A172 (cell line): ENCODE data around the gene TMEM250. TPM values are rescaled to one million over a fixed set of nuclear protein-coding genes. Genes with fewer than 3 reads are reported as not detected.
"Not testable (repeated sequence)": the region's sequence is repeated elsewhere in the genome, so short reads cannot be mapped to it uniquely, and the experiment has no call there.

Source experiments
- DNase-seq: peaks from one replicate; pipeline ENCODE4 v3.0.0-alpha.2; 2015; ENCODE audit warnings: low spot score
- total RNA-seq: library from RNA; depleted of rRNA; stranded (reverse); fragments of >200 nt; shearing (Covaris generic); gene quantifications from 2 replicates; pipeline ENCODE4 v1.2.3, GENCODE V29; 2014; rRNA removed

Gene TMEM250, protein sequence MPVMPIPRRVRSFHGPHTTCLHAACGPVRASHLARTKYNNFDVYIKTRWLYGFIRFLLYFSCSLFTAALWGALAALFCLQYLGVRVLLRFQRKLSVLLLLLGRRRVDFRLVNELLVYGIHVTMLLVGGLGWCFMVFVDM
- 70.4 and 81.1 TPM in 2 replicates for total RNA-seq

DNA sequence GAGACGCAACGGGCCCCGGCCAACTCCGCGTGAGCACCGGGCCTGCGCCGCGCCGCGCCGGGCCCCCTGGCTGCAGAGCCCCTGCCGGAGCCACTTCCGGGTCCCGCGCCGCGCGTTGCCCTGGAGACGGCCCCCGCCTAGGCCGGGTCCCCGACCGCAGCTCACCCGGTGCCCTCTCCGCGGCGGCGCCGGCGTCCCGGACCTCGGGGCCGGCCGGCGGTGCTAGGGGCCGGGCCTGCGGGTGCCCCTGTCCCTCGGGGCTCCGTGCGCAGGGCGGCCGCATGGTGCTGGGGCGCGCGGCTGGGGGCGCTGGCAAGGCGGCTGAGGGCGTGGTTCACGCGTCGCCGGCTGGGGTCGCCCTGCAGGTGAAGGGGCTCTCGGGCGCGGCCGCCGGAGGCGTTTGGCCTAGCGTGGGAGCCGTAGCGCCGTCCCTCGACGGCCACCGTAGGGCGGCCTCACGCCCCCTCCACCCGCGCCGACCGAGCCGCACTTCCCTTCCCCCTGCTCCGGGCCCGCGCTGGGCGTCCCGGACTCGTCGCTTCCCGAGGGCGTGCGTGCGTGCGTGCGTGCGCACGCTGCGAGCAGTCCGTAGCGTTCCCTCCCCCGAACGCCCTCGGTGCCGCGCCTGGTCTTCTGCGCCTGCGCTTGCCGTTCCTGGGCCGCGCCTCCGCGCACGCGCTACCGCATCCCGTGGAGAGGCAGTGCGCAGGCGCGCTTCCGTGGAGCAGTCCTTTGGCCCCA, at the start of gene TMEM250:
Gene TMEM250 (minus strand): TSS at position 556 of the 741 bp plus-strand sequence. CDS start 1,975 bp downstream, outside the sequence.
- DNase-seq: peak; percentile 92

DNA sequence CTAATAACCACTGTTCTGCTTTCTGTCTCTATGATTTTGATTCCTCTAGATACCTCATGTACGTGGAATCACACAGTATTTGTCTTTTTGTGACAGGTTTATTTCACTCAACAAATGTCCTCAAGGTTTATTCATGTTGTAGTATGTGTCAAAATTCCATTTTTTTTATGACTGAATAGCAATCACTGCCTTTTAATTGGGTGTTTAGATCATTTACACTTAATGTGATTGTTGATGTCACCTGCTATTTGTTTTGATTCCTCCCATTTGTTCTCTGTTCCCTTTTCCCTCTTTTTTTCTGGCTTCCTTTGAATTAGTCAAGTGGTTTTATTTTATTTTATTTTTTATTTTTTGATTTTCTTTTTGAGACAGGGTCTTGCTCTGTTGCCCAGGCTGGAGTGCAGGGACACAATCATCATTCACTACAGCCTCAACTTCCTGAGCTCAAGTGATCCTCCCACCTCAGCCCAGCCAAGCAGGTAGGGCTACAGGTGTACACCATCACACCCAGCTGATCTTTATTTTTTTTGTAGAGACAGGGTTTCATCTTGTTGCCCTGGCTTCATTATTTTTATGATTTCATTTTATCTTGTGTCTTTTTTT, 44.7 kb upstream of the TMEM250 start:
- DNase-seq: no peak

DNA sequence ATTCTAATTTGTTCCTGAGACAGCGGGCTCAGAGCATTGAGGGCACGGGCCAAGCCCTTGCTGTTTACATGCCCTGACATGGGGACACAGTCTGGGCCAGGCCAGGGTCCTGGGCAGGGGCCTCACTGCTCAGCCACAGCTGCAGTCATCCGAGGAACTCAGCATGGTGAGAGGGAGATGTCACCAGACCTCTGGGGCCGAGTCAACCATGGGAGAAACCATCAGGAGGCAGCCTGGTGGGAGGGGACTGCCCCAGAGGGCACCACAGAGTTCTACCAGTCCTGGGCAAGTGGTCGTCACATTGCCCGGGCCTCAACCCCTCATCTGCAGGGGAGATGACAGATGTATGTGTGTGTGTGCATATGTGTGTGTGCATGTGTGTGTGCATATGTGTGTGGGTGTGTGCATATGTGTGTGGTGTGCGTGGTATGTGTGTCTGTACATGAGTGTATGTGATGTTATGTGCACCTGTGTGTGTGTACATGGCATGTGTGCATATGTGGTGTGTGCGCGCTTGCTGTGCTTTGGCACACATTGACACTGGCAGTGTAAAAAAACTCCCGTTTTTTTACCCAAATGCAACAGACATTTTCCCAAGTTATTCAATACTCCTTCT, 42.4 kb upstream of the TMEM250 start:
- no peak for DNase-seq

DNA sequence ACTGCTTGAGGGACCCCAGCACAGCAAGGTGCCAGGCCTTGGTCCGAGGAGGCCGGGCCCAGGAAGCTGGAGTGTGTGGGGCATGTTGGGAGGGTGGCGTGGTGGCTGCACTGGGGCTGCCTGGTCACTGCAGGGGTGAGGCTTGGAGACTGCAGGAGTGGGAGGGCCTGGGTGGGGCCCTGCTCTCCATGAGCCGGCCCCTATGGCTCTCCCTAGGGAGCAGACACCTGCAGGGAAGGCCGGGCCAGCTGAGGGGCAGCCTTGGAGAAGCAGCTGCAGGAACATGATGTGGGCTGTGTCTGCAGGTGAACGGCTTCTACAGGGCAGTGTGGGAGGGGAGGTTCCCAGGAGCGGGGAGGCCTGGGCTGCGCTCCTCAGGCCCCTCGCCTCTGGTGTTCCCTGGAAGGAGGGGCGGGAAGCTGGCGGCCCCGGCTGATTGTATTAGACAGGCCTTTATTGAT, 41.7 kb upstream of the TMEM250 start:
- no peak for DNase-seq

DNA sequence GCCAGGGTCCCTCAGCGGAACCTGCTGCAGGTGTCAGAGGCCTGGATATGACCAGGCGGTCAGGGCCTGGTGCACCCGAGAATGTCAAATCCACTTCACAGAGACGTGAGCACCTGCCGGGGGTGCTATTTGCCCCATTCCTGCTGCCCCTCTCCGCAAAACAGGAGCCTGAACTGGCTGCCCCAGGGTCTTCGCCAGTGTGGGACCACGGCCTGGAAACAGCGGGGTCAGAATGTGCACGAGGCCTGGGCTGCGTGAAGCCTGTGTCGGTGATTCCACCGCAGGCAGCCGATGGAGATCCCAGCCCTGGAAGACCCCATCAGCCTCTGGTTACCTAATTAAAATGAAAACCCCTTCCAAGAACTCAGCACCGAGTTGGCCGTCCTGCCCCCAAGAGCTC, 41.2 kb upstream of the TMEM250 start:
- no peak for DNase-seq

DNA sequence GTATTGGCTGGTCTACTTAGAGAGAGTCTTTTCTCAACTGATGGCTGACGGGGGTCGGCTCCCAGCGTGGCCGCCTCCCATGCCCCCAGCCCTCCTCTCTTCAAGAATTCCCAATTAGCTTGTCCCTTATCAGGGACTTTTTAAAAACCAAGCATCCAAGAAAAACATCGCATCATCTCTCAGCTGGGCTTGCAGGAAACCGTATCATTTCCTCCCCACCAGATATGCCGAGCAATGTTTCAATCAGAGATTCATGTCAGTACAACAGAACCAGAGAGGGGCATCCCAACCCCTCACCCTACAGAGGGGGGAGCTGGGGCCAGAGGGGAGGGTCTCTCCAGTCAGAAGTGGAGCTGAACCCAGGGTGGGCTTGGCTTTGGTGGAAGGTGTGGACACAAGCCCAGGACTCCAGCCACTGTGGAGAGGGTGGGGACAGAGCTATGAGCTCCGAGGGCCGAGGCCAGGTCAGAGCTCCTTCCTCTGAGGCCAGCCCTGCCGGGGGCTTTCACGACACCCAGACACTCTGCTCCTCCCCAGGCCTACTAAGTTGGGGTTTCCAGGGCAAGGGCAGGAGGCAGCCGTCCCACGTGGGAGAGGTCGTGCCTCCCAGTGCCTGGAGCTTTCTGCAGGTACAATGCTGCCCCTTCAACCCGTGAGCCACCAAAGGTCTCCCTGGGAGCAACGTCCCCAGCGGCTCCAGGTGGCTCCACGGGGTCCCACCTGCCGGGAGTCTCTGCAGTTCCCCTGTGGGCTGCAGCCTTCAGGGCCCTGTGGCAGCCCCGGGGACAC, 39.0 kb upstream of the TMEM250 start:
- DNase-seq: no peak

DNA sequence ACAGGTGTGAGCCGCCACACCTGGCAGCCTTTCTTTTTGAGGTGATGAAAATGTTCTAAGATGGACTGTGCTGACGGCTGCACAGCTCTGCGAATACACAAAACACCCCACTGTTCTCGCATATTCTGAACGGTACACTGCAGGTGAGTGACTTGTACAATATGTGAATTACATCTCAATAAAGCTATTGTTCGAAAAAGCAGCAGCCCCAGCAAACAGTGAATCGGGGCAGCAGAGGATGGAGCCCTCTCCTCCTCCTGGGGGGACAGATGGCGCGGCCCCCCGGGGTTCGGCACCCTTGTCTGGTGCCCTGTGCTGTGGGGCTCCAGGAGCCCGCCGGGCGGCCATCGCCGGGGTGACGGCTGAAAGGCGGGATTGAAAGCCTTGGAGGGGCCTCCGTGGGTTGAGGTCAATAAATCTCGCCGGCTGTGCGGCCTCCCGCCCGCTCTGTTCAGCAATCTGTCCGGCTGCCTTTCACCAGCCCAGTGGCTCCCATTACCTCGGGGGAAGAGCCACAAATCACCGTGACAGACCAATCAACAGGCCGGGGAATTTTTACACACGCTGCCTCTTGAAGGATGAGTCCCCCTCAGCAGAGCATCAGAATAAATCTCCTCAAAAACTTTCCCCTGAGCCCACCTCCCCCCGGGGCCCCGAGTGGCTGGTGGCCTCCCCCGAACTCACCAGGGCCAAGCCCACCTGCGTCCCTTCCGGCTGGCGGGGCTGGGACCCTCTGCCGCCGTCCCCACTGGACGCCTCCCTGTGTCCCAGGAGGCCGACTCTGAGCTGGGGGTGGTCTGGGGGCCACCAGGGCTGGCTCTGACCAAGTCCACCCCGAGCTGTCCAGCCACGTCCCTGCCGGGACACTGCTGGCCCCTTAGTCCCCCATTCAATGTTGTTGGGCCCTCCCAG, 37.8 kb upstream of the TMEM250 start:
- no peak for DNase-seq

DNA sequence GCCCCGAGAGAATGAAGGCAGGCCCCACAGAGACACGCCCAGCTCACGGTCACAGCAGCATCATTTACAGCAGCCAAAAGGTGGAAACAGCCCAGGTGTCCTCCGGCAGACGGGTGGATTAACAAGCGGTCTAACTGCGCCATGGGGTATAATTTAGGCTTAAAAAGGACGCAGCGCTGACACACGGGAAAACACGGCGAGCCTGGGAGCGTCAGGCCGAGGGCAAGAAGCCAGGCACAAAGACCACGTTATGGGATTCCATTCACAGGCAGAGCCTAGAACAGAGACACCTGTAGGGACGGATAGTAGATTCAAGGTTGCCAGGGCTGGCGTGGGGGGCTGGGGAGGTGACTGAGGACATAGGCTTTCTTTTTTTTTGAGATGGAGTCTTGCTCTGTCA, 36.9 kb upstream of the TMEM250 start:
- no peak for DNase-seq

DNA sequence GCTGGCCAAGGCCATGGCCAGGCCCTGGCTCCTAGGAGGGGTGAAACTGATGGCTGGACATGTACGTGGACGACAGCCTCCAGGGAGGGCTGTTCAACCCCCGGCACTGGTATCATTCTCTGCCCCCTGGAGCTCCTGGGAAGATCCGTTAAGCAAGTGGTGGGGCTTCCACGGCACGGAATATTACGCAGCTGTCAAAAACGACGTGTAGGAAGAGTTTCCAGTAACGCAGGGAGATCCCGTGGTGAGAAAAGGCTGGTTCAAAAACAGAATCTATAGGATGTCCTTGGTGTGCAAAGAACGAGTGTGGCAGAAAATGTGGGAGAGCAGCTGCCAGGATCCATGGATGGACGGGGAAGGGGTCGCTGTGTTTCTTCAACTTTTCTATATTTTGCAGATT, 36.3 kb upstream of the TMEM250 start:
- no peak for DNase-seq

DNA sequence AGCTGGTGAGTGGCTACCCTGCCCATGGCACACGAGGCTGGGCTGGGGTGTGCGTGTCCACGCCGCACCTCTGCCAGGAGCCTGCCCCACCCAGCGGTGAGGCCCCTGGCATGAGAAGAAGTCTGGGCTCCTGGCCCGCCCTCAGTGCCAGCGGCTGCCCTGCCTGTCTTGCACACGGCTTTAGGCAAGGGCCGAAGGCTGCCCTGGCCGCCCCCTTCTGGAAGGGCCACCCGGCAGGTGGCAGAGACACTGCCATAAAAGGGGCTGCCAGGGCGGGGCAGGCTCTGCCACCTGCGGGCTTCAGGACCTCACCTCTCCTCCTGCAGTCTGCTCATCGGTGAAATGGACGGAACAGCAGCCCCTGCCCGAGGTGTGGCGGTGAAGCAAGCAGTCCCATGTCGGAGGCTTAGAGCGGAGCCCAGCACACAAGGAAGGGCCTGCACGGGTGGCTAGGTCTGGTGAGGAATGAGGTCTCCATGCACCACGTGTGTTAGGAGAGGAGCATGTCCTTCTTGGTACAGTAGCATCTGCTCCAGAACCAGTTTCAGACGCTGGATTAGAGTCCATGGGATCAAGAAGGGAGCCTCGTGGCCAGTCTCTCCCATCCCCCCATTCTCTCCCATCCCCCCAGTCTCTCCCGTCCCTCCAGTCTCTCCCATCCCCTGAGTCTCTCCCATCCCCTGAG, 34.8 kb upstream of the TMEM250 start:
- DNase-seq: no peak

DNA sequence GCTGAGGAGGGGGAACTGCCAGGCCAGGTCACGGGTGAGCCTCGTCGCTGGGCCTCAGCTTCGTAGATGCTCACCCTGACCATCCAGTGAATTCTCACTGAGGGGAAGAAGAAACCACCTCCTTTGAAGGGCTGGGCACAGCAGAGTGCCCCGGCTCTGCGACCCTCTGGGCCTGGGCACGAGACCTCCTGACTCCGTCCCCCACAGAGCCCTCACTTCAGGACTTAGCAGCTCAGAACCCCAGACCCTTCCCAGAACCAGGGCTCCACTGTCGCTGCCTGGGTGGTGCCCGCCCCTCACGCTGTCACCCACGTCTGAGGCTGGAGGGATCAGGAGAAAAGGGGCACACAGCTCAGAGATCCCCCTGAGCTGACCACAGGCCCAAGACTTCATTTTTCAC, 34.3 kb upstream of the TMEM250 start:
- DNase-seq: no peak

DNA sequence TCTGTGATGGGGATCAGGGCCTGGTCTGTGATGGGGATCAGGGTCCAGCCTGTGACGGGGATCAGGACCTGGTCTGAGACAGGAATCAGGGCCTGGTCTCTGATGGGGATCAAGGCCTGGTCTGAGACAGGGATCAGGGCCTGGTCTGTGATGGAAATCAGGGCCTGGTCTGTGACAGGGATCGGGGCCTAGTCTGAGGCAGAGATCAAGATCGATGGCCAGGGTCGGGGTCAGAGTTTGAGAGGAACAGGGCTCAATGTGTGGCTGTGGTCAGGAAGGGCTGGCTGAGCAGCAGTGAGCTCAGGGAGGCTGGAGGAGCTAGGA, 33.8 kb upstream of the TMEM250 start:
- no peak for DNase-seq

DNA sequence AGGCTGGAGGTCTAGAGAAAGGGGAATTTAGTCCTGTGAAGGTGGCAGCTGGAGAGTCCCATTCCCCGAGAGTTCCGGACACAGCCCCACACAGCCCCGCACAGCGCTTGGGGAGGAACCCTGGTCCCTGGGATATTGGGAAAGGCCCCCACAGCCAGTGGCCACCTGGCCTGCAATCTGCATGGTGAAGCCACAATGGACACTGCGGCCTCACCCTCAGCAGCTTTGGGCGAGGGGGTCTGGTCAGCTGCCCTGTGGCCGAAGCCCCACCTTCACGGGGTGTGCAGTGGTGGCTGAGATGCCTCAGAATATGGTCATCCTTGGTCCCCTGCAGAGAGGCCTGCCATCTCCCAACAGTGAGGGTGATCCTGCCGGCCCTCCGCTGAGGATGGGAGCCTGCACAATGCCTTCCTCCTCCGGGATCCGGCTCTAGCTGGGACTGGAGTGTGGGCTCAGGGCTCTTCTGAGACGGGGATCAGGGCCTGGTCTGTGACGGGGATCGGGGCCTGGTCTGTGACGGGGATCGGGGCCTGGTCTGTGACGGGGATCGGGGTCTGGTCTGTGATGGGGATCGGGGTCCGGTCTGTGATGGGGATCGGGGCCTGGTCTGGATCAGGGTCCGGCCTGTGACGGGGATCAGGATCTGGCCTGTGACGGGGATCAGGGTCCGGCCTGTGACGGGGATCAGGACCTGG, 33.3 kb upstream of the TMEM250 start:
- DNase-seq: no peak

DNA sequence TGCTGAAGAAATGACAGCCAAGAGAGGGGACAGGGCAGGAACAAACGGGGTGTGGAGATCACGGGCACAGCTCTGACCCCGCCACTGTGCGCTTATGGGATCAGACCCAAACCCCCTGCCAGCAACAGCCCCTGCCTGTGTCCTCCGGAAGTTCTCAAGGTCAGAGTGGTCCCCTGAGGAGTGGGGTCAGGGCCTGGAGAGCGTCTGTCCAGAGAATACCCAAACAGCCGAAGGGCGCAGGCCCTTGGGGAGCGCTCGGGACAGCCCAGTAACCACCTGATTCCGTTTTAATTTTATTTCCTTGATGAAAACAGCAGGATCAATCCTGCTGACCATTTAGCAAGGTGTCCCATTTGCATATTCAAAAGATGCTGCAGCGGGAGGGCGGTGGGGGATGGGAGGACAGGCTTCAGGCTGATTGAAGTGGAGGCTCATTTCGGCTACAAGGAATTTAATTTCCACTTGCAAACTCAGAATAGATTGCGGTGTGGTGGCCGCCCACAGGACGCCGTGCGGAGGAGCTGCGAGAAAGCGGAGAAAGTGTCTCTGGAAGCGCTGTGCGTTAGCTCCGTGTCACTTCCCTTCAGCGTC, 32.6 kb upstream of the TMEM250 start:
- no peak for DNase-seq

DNA sequence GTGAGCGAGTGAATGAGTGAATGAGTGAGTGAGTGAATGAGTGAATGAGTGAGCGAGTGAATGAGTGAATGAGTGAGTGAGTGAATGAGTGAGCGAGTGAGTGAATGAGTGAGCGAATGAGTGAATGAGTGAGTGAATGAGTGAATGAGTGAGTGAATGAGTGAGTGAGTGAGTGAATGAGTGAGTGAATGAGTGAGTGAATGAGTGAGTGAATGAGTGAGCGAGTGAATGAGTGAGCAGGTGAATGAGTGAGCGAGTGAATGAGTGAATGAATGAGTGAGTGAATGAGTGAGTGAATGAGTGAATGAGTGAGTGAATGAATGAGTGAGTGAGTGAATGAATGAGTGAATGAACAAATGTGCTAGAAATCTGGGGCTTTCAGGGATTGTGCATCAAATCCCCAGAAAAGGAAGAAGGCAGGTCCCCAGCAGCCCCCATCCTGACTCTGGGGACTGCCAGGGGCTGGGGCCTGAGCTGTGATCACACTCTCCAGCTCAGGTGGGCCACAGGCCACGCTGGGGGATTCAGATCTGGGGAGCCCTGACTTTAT, 32.1 kb upstream of the TMEM250 start:
- DNase-seq: not testable (repeated sequence)

DNA sequence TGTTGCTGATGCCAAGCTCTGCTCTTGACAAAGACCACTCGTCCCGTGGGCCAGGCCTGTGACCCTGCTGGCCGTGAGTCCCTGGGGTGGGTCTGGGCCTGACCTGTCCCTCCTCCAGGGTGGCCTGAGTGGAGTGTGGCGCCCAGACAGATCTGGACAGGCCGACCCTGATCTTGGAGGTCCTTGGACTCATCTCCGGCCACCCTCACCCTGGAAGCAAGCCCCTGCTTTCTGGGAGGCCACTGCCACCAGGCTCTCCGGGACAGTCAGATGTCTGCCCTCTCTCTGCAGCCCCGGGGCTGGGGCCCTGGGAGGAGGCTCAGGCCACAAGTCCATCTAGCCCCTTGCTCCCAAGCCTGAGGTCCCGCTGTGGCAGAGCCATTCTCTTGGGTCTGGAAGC, 31.2 kb upstream of the TMEM250 start:
- no peak for DNase-seq

DNA sequence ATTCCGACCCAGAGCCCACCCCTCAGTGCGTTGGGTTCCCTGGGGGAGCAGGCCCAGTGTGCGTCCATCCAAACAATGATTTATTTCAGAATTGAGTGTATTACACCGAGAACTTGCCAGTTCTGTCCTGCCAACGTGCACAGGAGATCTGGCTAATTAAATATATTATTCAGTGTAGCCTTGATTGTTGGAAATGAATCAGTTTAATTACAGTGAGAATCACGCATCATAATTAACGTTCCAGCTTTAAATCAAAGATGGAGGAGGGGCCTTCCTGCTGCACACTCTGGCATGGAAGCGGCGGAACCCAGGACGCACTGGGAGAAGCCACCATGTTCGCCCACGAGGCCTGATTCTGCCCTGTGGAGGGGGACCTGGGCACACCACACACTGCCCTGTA, 30.7 kb upstream of the TMEM250 start:
- no peak for DNase-seq

DNA sequence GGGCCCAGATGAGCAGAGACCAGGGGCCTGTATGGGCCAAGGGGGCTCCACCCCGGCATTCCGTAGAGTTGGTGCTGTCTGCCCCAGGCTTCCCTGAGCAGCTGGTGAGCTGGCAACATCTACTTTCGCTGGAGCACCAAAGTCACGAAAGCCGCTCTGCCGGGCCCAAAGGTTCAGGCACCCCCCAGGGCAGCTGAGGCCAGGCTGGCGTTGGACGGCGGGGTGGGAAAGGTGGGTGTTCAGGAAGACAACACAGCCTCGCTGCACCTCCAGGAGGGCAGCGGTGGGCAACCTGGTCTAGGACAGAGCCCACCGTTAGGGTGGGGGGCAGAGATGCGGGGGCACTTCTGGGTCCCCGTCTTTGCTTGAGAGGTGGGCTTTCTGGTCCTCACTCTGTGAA, 30.1 kb upstream of the TMEM250 start:
- DNase-seq: no peak
